HG03175 (cell line): ENCODE results near the gene TMEM51.
"Not testable (repeated sequence)": the region's sequence is repeated elsewhere in the genome, so short reads cannot be mapped to it uniquely, and the experiment has no call there.

Source experiments
- ATAC-seq: cut with Tn5 transposase; IDR thresholded peaks from one replicate; pipeline ENCODE4 v1.9.1; 2021; ENCODE audit warnings: mild to moderate bottlenecking, moderate library complexity; ENCODE audit not compliant: unreplicated experiment

The TMEM51 gene

DNA sequence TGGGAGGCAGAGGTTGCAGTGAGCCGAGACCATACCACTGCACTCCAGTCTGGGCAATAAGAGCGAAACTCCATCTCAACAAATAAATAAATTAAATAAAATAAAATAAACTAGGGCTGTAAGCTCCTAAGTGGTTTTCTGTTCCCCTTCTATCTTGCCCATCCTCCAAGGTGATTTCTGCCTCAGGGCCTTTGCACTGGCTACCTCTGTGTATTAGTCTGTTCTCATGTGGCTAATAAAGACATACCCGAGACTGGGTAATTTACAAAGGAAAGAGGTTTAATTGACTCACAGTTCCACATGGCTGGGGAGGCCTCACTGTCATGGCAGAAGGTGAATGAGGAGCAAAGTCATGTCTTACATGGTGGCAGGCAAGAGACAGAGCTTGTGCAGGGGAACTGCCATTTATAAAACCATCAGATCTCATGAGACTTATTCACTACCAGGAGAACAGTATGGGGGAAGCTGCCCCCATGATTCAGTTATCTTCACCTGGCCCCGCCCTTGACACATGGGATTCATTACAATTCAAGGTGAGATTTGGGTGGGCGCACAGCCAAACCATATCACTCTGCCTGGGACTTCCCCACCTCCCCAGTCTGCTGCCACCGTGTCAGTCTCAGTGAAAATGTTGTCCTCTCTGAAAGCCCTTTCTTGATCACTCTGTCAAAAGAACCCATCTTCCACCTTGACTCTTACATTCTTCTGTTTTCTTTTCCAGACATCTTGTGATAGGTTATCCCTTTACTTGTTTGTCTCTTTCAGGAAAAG, 22.0 kb downstream of the TMEM51 start:
- not testable (repeated sequence) for ATAC-seq

DNA sequence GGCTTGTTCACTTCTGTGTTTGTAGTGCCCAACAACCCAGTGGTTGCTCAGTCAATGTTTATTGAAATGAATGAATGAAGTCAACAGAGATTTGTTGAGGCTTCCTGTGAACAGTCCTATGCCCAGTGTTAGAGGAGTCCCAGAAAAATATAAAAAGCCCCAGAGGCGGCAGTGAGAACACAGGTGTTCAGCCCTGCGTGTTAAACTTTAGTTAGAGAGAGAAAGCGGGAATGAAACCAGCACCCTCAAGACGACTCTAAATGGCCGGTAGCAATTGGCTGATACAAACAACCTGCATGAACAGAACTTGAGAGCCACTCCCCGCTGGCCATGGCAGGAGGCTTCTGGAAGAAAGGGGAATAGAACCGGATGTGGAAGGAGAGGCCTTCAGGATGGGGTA, 22.6 kb downstream of the TMEM51 start:
- ATAC-seq = no peak

DNA sequence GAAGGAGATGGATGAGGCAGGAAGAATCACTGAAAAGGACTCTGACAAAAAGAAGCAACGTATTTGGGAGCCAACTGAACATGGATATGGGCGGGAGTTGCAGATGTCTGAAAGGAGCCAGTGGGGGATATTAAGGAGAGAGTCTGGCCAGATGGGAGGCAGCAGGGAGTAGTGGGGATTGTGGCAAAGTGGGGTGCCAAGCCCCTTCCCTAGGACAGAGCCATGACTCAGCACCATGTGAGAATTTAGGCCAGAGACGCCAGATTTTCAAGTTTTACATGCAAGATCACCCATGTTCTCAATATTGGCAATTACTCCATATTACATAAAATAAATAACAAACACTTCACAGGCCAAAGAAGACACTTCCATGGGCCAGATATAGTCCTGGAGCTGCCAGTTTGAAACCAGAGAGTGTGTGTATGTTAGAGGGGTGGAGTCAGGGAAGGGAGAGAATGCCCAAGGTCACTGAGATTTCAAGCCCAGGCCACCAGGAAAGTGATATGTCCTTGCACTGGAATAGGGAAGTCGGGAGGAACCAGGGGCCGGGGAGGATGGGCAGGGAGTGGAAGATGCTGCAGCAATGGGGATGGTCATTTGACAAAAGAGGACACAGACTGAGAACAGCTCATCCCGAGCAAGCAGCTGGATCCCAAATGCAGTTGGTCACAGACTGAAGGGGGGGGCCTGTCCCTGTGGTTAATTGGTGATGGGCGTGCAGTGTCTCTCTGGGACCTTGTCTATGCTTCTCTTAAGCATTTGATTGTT, 23.5 kb downstream of the TMEM51 start:
- no peak for ATAC-seq

DNA sequence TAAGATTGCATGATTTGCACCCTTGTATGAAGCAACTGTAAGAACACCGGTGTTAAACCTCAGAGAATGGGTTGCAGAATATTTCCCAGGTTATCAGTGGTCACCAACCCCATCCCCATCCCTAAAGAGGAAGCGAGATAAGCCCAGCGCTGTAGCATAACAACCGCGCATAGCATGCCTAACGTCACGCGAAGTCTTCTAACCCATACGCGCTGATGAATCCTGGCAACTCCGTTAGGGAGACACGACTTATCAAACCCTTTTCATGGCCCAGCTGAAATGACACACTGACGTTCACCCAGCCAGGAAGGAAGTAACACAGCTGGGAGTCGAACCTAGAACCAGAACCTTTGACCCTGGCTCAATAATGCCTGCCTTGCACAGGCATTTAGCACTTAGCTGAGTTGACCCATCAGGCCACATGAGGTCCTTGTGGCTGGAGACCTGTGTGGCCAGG, 24.2 kb downstream of the TMEM51 start:
- ATAC-seq = no peak

DNA sequence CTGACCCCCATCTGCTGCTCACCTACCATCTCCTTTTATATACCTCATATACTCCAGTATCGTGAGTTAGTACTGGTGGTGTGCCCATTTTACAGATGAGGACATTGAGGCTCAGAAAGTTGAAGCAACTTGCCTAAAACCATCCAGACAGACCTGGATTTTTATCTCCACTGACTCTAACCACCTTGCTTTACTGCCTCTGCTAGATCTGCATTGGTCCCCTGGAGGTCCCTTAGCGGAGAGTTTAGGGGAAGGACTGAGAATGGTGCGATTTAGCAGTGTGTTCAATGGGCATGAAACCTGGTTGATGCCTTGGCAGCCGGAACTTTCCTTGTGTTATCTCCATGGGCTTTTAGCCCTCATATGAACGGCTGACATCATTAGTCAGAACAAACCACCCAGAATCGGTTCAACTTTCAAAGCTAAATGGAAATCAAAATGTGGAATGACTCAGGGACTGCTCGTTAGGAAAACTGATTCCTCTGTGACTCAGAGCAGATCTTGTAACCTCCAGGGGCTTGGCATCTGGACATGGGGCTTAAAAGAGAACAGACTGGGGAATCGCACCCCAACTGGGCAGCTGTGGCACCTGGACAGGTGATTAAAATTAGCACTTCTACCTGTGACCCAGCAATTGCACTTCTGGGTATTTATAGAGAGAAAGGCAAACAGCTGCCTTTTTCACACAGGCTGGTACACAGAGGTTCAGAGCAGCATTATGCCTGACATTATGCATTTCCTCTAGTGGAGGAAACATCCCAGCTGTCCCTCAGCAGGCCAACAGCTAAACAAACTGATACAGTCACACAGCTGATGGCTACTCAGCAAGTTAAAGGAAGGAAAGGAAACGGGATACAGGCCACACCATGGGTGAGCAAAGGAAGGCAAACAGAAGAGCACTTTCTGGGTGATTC, 25.3 kb downstream of the TMEM51 start:
- ATAC-seq = no peak

DNA sequence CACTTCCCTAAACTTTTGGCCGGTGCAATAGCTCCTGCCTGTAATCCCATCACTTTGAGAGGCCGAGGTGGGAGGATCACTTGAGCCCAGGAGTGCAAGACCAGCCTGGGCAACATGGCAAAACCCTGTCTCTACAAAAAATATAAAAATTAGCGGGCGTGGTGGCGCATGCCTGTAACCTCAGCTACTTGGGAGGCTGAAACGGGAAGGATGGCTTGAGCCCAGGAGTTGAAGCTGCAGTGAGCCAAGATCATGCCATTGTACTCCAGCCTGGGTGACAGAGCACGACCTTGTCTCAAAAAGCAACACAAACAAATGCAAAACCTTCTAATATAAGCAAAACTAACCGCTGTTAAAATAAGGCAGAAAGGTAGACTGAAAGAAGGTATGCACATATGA, 25.9 kb downstream of the TMEM51 start:
- ATAC-seq = no peak

DNA sequence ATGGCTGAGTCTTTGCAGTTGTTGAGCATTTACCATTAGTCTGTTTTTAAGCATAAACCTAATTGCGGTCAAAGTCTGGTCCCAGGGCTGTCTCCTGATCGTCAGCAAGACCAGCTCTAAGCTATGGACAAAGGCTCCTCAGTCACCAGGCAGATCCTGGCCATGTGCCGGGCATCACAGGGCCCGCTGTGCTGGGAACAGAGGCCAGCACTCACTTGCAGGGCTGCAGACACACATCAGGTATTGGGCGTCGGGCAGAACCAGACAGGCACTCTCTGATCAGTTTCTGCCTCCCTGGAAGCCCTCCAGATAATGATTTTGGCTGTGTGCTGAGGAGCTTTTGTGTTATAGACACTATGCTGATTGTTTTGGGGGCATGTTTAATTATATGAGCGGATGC, 26.6 kb downstream of the TMEM51 start:
- no peak for ATAC-seq

DNA sequence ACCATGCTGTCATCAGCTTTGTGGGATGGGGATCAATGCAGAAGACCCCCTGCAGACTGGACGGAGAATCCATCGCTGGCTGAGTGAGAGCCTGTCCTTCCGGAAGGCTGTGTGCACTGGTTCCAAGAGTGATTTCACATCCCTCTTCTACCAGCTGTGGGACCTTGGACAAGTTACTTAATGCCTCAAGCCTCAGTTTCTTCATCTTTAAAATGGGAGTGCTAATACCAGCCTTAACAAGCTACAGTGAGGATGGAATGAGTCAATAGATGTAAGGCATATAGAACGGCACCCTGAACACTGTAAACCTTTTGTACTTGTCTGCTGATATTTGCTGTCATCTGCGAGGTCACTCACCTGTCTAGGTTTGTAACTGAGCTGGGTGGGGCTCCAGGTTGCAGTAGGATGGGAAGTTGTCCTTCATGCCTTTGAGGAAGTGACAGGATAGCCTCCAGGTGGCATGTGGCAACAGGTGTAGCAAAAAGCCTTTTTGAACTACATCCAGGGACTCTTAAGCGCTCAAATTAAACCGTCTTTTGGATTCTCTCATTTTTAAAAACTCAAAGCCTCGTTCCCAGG, 27.5 kb downstream of the TMEM51 start:
- ATAC-seq = no peak

DNA sequence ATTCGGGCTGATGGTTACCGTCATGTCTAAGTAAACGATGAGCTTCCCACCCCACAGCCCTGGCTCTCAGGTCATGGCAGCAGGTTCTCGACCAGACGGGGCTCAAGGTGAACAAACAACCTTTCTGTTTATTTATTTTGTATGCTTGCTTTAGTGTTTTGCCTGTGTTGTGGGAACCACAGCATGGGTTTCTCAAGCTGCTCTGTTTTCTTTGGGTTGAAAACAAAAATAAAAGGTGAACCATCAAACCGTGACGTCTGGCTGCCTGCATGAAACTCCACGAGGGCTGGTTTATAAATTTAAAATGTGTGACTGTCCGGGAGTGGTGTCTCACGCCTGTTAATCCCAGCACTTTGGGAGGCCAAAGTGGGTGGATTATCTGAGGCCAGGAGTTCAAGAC, 28.0 kb downstream of the TMEM51 start:
- no peak for ATAC-seq

DNA sequence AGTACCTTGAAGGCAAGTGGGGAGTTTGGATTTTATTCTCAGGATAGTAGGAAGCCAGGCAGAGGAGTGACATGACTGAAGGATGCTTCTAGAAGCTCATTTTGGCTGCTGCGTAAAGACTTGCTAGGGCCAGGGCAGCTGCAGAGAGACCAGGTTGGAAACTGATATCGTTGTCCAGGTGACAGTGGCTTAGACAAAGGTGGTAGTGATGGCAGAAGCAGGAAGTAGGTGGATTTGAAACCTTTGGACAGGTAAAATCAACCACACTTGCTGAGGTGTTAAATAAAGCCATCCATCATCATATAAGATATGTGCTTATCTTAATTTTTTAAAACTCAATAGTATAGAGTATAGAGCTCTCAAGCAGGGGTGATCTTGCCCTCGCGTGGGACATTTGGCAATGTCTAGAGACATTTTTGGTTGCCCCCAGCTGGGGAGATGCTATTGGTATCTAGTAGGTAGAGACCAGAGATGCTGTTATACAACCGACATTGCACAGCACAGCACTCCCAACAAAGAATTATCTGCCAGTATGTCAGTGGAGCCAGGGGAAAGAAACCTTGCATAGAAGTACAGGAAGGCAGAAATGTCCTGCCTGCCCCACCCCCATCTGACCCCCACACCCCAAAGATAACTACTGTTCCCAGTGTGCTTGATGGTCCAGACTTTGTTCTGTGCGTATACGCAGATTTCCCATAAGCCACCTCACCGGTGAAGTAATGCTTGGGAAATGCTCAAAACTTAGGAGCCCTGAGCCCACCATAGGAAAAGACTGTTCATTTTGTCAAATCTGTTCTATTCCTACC, 31.1 kb downstream of the TMEM51 start:
- ATAC-seq = no peak

DNA sequence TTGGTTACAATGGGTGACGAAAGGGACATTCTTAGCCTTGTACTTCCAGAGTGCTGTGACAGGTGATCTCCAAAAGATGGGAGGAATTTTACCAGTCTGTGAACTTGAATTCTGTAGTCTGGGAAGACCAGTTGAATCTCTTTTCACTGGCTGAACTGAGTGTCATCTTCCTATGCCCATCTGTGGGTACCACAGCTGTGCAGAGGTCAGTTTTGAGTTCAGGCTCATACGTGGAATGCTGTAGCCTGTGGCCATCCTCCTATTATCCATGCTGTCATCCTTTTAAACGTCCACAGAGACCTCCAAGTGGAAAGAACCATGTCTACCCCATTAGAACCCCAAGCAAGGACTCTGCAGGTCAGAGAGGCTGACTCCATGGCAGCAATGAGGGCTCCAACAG, 32.1 kb downstream of the TMEM51 start:
- ATAC-seq = no peak

DNA sequence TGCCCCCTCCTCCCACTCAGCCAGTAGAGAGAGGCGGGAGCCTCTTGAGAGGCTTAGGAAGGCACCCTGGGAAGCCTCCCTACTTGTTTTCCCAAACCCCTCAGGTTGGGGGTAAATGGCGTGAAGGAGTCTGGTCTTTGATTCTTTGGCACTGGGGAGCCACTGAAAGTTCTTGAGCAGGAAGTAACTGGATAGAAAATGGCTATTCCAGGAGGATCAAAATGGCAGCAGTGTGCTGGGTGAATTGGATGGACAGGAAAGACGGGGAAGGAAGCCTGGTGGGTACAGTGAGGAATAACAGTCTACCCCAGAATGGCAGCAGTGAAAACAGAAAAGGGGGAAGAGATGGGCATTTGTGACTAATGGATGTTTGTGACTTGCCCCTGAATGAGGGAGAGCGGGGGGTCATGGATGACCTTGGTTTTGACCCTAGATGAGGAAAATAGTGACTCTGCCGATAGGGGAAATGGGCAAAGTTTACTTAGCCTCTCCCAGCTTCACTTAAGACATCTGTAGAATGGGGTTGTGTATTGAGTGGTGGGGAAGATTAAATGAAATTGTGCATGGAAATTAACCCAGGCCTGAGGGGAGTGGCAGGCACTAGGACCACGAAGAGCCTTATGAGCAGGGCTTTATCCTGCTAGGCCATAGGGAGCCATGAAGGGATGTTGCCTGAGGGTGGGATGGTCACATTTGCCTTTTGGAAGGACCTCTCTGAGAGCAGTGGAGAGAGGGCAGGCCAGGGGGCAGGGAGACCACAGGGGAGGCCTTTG, 32.7 kb downstream of the TMEM51 start:
- ATAC-seq = no peak

DNA sequence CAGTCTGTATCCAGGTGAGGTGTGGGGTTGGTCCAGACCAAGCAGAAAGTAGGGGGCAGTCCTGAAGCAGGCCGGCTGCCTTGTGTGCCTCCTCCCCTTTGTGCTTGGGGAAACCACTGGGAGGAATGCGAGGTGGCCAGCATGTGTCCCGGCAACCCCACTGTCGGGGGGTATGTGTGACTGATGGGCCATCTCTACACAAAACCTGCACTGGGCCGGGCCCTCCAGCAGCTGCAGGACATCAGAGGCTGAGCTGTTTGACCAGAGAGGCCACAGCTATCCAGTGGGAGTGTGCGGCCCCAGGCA, 33.3 kb downstream of the TMEM51 start:
- no peak for ATAC-seq

DNA sequence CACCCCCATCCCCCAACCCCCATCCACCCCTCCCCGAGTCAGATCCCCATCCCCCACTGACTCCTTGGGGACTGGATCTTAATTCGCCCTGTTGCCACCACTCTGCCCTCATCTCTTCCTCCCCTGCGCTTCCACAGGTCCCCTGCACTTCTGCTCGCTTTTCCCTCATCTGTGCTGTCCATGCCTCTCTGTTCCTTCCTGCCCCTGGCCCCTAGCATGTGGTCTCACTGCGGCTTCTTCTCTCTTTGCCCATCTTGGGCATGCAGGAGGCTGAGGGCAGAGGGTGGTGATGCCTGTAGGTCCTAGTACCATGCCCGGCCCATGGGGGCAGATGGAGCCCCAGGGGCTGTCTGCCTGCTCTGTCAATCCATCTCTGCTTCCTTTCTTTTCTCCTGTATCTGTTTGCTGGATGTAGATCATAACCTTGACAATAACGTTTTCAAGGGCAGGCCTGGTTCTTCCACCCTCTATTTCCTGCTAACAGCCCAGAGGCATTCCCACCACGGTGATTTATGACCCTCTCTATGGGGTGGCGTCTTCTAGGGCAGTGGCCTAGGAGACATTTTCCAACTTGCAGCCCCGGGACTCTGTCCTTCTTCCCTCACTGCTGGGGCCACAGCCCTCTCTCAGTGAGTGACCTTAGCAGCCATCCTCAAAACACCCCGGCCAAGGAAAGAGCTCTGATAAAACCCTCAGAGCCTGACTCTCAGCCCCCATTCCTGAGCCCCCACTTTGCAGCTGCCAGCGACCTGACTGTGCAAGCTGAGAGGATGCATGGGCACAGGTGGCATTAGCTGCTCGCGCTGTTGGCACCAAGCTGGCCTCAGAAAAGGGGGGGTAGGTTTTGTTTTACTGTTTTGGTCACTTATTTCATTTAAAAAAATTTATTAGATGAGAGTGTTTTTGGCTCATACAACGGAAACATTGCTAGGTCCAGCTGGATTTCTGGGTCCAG, 33.9 kb downstream of the TMEM51 start:
- ATAC-seq = no peak

DNA sequence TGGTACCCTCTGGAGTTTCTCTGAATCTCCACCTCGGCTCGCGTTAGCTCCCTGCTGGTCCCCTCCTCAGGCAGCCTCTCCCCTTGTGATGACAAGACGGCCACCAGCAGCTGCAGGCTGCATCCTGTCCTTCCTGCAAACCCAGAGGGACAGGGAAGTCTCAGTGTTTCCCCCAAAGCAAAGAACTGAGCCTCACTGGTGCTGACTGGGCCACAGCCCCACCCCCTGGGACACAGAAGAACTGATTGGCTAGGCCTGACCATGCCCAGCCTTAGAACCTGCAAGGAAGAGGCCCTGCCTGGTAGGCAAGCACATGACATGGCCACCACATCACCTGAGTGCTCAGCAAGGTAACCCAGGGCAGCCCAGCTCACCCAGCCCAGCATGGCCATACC, 34.6 kb downstream of the TMEM51 start:
- ATAC-seq = no peak

DNA sequence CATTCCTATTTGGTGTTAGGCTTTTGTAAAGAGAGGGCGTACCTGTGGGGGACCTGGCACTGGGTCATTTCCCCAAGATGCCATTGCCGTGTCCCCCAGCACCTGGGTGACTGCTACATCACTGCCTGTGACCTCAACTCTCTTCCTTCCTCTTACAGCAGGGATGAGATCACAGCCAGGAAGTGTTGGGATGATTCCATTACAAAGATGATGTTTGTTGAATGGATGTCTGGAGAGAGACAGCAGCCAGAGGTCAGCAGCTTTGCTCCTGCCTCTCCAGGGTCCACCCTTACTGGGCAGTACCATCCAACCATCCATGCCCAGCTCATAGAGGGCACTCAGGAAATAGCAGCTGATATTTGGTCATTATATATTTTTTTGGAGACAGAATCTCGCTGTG, 35.1 kb downstream of the TMEM51 start:
- ATAC-seq = no peak

DNA sequence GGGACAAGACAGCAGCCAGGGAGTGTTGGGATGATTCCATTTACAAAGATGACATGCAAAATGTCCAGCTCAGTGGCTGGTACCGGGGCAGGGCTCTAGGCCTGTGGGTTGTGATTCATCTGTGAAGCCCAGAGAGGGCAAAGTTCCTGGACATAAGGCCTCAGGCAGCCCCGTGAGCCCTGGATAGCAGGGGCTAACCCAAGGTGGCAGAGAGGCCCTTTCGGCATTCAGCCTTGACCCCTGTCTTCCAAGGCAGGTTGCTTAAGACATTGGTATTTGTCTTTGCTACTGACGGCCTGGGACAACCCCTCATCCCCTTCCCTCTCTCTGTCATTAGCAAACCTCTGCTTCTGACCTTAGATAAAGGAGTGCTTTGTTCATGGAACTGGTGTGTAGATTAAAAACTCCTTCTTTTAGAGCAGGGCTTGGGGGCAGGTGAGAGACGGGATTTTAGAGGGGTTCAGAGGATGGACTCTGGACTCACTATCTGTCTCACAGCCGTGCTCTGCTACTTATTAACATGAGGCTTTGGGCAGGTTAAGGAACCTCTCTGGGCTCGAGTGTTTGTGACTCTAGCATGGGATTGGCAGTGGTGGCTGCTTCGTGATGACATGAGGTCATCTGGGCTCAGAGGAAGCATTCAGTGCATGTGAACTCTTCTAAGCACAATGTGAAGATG, 36.3 kb downstream of the TMEM51 start:
- no peak for ATAC-seq

DNA sequence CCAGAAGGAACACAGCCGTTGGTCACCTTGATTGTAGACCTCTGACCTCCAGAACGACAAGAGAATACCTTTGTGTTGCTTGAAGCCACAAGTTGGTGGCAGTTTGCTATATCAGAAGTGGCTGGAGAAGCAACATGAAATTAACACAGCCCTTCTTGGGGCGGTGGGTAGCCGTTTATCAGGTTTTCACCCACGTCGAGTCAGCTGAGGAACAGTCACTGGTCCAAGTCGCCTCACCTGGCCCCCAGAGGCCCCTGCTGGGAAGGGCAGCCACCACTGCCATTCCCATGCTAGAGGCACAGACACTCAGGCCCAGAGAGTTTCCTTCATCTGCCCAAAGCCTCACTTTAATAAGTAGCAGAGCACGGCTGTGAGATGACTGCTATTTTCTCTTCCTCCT, 37.7 kb downstream of the TMEM51 start:
- ATAC-seq = no peak
